GM10248 (cell line): Measurements from ENCODE around the gene HSDL1.
A peak's percentile ranks its signal among the peaks of the same experiment; 100 is the strongest.

Experiments used
- CTCF ChIA-PET: fragments of 300-600 bp; sonication (Branson Sonifier 250); formaldehyde crosslinking; extraction: SDS; loops from one replicate; lab custom pipeline; 2021; ENCODE audit warnings: antibody characterized with exemption; lab: Yijun Ruan, JAX
- POLR2A ChIA-PET: fragments of 350-650 bp; sonication (Branson Sonifier 250); formaldehyde crosslinking; extraction: SDS; loops from one replicate; lab custom pipeline; 2020; ENCODE audit warnings: antibody characterized with exemption; lab: Yijun Ruan, JAX
- DNase-seq: peaks from one replicate; pipeline ENCODE4 v3.0.0; 2012; ENCODE audit errors: extremely low spot score
- CTCF ChIP-seq: IDR thresholded peaks from 2 replicates; pipeline ENCODE4 v1.5.1; 2012; ENCODE audit warnings: mild to moderate bottlenecking, low read depth; ENCODE audit errors: extremely low read depth, missing control alignments, control extremely low read depth

HSDL1 gene

GRCh38 chr16:84144859-84145639, at the start of gene HSDL1, which contains the start of gene DNAAF1:
Gene HSDL1, minus strand, starts transcription at chr16:84145177. Its CDS starts 13,856 bp downstream, at chr16:84131321.
Gene DNAAF1, plus strand, starts transcription at chr16:84145308. Its CDS starts 133 bp downstream, at chr16:84145441.
- TF ChIP-seq CTCF = peak; percentile 12
- peak; percentile 99 for DNase-seq
- ChIA-PET CTCF (interaction anchor here (0.9 to 2.2 kb wide), 6 partner anchors 9 to 61 kb away, joined by 3 to 6 read pairs (median 4); partner anchors contain the start of gene TAF1C), POLR2A (interaction anchor here (1.0 kb wide), 1 partner anchor 26 kb away, joined by 4 read pairs; no protein-coding TSS in a partner anchor)

DNA sequence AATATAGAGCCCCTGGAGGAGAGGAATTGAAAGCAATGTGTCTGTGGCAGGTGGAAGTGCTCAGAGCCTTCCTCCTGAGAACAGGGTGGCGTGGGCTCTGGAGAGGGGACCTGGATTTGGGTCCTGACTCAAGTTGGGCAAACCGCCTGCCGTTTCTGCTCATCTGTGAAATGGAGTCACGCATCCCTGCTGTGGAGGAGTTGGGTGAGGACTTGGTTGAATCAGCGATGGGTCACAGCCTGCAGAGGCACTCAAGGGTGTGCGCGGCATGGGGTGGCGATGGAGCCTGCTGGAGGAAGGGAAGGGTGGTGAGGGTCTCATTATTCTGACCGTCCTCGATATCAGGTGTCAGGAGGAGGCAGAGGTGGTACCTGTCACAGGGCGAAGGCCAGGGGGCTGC, 49.0 kb upstream of the HSDL1 start:
- ChIA-PET CTCF (no interaction called here), POLR2A (no interaction called here)
- TF ChIP-seq CTCF = no peak
- DNase-seq = no peak

- TF ChIP-seq CTCF = no peak
- POLR2A ChIA-PET = no interaction called here
- CTCF ChIA-PET = no interaction called here
These were observed 48.5 kb upstream of the HSDL1 start for GRCh38 chr16:84193480-84193879.

DNA sequence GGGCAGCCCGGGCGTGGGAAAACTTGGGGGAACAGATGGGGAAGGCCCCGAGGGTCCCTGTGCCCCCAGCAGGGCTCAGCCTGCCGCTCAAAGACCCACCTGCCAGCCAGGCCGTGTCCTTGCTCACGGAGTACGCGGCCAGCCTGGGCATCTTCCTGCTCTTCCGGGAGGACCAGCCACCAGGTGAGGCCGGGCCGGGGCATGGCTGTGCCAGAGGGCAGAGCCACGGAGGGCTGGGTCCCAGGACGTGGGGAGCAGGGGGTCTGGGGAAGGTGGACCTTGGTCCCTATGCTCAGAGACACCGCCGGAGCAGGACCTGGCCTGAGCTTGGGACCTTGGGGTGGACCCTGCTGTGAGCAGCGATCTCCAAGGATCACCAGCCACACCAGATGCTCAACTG, 46.5 kb upstream of the HSDL1 start:
- TF ChIP-seq CTCF = no peak
- no peak for DNase-seq
- ChIA-PET CTCF (no interaction called here), POLR2A (no interaction called here)

More at GRCh38 chr16:84193480-84193879, 48.5 kb upstream of the HSDL1 start:
- no peak for DNase-seq

- ChIA-PET CTCF (interaction anchor here (1.0 kb wide), 1 partner anchor 107 kb away, joined by 3 read pairs; no protein-coding TSS in a partner anchor), POLR2A (no interaction called here)
- no peak for DNase-seq
- no peak for TF ChIP-seq CTCF
These were observed 45.9 kb upstream of the HSDL1 start, which contains the start of gene ADAD2 for GRCh38 chr16:84190731-84191388. Gene ADAD2, plus strand, starts transcription at chr16:84191157. Its CDS starts 74 bp downstream, at chr16:84191231.
